AG09309 (cell line): ENCODE results near the gene RTL9.

Source experiments
- DNase-seq: peaks from one replicate; pipeline ENCODE4 v3.0.0-alpha.2; 2010; ENCODE audit warnings: low read depth
- H3K4me3 ChIP-seq: 2 replicates; pipeline ENCODE4 v1.5.1; 2011; ENCODE audit warnings: mild to moderate bottlenecking, low read depth, low read length, moderate library complexity; ENCODE audit not compliant: control insufficient read depth
- TF ChIP-seq, protein P1 (sequence below): IDR thresholded peaks from 2 replicates; pipeline ENCODE4 v1.5.1; 2011; ENCODE audit warnings: mild to moderate bottlenecking, low read depth, low read length, inconsistent platforms; ENCODE audit not compliant: insufficient read depth, control insufficient read depth; ENCODE audit errors: missing control alignments

RTL9 gene

GRCh38 chrX:110346681-110347080 is 12.0 kb upstream of the RTL9 start:
- no peak overlapping the region for H3K4me3 ChIP-seq
- TF ChIP-seq, protein P1, sequence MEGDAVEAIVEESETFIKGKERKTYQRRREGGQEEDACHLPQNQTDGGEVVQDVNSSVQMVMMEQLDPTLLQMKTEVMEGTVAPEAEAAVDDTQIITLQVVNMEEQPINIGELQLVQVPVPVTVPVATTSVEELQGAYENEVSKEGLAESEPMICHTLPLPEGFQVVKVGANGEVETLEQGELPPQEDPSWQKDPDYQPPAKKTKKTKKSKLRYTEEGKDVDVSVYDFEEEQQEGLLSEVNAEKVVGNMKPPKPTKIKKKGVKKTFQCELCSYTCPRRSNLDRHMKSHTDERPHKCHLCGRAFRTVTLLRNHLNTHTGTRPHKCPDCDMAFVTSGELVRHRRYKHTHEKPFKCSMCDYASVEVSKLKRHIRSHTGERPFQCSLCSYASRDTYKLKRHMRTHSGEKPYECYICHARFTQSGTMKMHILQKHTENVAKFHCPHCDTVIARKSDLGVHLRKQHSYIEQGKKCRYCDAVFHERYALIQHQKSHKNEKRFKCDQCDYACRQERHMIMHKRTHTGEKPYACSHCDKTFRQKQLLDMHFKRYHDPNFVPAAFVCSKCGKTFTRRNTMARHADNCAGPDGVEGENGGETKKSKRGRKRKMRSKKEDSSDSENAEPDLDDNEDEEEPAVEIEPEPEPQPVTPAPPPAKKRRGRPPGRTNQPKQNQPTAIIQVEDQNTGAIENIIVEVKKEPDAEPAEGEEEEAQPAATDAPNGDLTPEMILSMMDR, result no peak
- no peak for DNase-seq

GRCh38 chrX:110359273-110359672 is 625 bp downstream of the RTL9 start:
- DNase-seq, result no peak
- no peak overlapping the region for H3K4me3 ChIP-seq
- TF ChIP-seq, protein P1, result no peak

GRCh38 chrX:110363244-110363643 is 4.6 kb downstream of the RTL9 start:
- H3K4me3 ChIP-seq, result no peak overlapping the region
- TF ChIP-seq, protein P1, result no peak
- DNase-seq, result no peak

GRCh38 chrX:110373310-110373709 is 14.7 kb downstream of the RTL9 start:
- TF ChIP-seq, protein P1, result no peak
- no peak overlapping the region for H3K4me3 ChIP-seq
- DNase-seq, result no peak

- DNase-seq, result no peak
- TF ChIP-seq, protein P1, result no peak
Observed at GRCh38 chrX:110374559-110374958, 15.9 kb downstream of the RTL9 start.

GRCh38 chrX:110381216-110381615 is 22.6 kb downstream of the RTL9 start:
- no peak for DNase-seq
- no peak overlapping the region for H3K4me3 ChIP-seq
- TF ChIP-seq, protein P1, result no peak

More at GRCh38 chrX:110374559-110374958, 15.9 kb downstream of the RTL9 start:
- H3K4me3 ChIP-seq, result no peak overlapping the region

- TF ChIP-seq, protein P1, result no peak
- no peak overlapping the region for H3K4me3 ChIP-seq
- peak; percentile 69 for DNase-seq
Observed at GRCh38 chrX:110383414-110383813, 24.8 kb downstream of the RTL9 start.
